ENCODE data around the gene AGAP6. TPM values are rescaled to one million over a fixed set of nuclear protein-coding genes. Genes with fewer than 3 reads are reported as not detected.
"Not testable (repeated sequence)": the region's sequence is repeated elsewhere in the genome, so short reads cannot be mapped to it uniquely, and the experiment has no call there.

AGAP6 gene
- total RNA-seq, 2 donors from 2014 or later = 15.9 to 18.0 TPM

GRCh38 chr10:49995321-49995720, 7.1 kb downstream of the AGAP6 start:
- H3K9me3 ChIP-seq (ENCODE audit: control insufficient read depth, low read length); H3K36me3 ChIP-seq (ENCODE audit: control insufficient read depth, insufficient read depth, low read length); H3K4me1 Mint-ChIP-seq; H3K27me3 Mint-ChIP-seq (ENCODE audit: insufficient read depth); H3K4me3 ChIP-seq (ENCODE audit: low read length); H3K9me3 Mint-ChIP-seq; H3K27me3 ChIP-seq (ENCODE audit: control insufficient read depth, insufficient read depth, low read length, poor library complexity, severe bottlenecking); H3K27ac Mint-ChIP-seq; H3K27ac ChIP-seq (ENCODE audit: low read depth, low read length); H3K36me3 Mint-ChIP-seq (ENCODE audit: low read depth); H3K9ac ChIP-seq (ENCODE audit: extremely low read depth, low read length, poor library complexity, severe bottlenecking); DNase-seq; H3K4me3 Mint-ChIP-seq; H3K4me1 ChIP-seq (ENCODE audit: control insufficient read depth, insufficient read depth, low read length): not testable (repeated sequence)
- WGBS, 2 experiments (ENCODE audit: insufficient coverage in 1 of 2, insufficient read length in 1 of 2) = 100% methylated on average over 1 of the region's 5 CpGs

- H3K4me3 ChIP-seq (ENCODE audit: low read length); H3K9me3 Mint-ChIP-seq; H3K4me3 Mint-ChIP-seq; H3K9ac ChIP-seq (ENCODE audit: extremely low read depth, low read length, poor library complexity, severe bottlenecking); H3K4me1 ChIP-seq (ENCODE audit: control insufficient read depth, insufficient read depth, low read length); H3K27ac ChIP-seq (ENCODE audit: low read depth, low read length); DNase-seq; H3K27me3 ChIP-seq (ENCODE audit: control insufficient read depth, insufficient read depth, low read length, poor library complexity, severe bottlenecking); H3K9me3 ChIP-seq (ENCODE audit: control insufficient read depth, low read length); H3K27ac Mint-ChIP-seq; H3K36me3 ChIP-seq (ENCODE audit: control insufficient read depth, insufficient read depth, low read length); H3K36me3 Mint-ChIP-seq (ENCODE audit: low read depth); H3K4me1 Mint-ChIP-seq; H3K27me3 Mint-ChIP-seq (ENCODE audit: insufficient read depth): not testable (repeated sequence)
- WGBS, 2 experiments (ENCODE audit: insufficient coverage in 1 of 2, insufficient read length in 1 of 2) = no CpG with 5 or more reads among the region's 7 CpGs
Measured at GRCh38 chr10:50014024-50014423, 25.8 kb downstream of the AGAP6 start.

GRCh38 chr10:50015596-50016220, 27.5 kb downstream of the AGAP6 start:
- not testable (repeated sequence) for H3K27me3 Mint-ChIP-seq (ENCODE audit: insufficient read depth); H3K4me1 Mint-ChIP-seq; DNase-seq; H3K36me3 ChIP-seq (ENCODE audit: control insufficient read depth, insufficient read depth, low read length); H3K27me3 ChIP-seq (ENCODE audit: control insufficient read depth, insufficient read depth, low read length, poor library complexity, severe bottlenecking); H3K9ac ChIP-seq (ENCODE audit: extremely low read depth, low read length, poor library complexity, severe bottlenecking); H3K9me3 Mint-ChIP-seq; H3K36me3 Mint-ChIP-seq (ENCODE audit: low read depth); H3K9me3 ChIP-seq (ENCODE audit: control insufficient read depth, low read length); H3K4me3 Mint-ChIP-seq; H3K4me1 ChIP-seq (ENCODE audit: control insufficient read depth, insufficient read depth, low read length); H3K4me3 ChIP-seq (ENCODE audit: low read length); H3K27ac Mint-ChIP-seq; H3K27ac ChIP-seq (ENCODE audit: low read depth, low read length)
- 78 to 90% methylated on average over 2 to 4 of the region's 9 CpGs for WGBS, 2 experiments (ENCODE audit: insufficient coverage in 1 of 2, insufficient read length in 1 of 2)

GRCh38 chr10:50016926-50017325, 28.7 kb downstream of the AGAP6 start:
- H3K4me1 ChIP-seq (ENCODE audit: control insufficient read depth, insufficient read depth, low read length); H3K27me3 ChIP-seq (ENCODE audit: control insufficient read depth, insufficient read depth, low read length, poor library complexity, severe bottlenecking); H3K27ac Mint-ChIP-seq; DNase-seq; H3K36me3 ChIP-seq (ENCODE audit: control insufficient read depth, insufficient read depth, low read length); H3K27ac ChIP-seq (ENCODE audit: low read depth, low read length); H3K9me3 Mint-ChIP-seq; H3K9me3 ChIP-seq (ENCODE audit: control insufficient read depth, low read length); H3K9ac ChIP-seq (ENCODE audit: extremely low read depth, low read length, poor library complexity, severe bottlenecking); H3K36me3 Mint-ChIP-seq (ENCODE audit: low read depth); H3K4me3 Mint-ChIP-seq; H3K27me3 Mint-ChIP-seq (ENCODE audit: insufficient read depth); H3K4me3 ChIP-seq (ENCODE audit: low read length); H3K4me1 Mint-ChIP-seq: not testable (repeated sequence)
- WGBS, 2 experiments (ENCODE audit: insufficient coverage in 1 of 2, insufficient read length in 1 of 2) = 79% methylated on average over 4 of the region's 5 CpGs; no CpG with 5 or more reads in 1 of the 2 experiments

GRCh38 chr10:50017646-50018045, 29.4 kb downstream of the AGAP6 start:
- H3K9me3 Mint-ChIP-seq; H3K4me3 ChIP-seq (ENCODE audit: low read length); H3K9me3 ChIP-seq (ENCODE audit: control insufficient read depth, low read length); H3K27ac Mint-ChIP-seq; H3K27me3 Mint-ChIP-seq (ENCODE audit: insufficient read depth); DNase-seq; H3K4me3 Mint-ChIP-seq; H3K36me3 Mint-ChIP-seq (ENCODE audit: low read depth); H3K9ac ChIP-seq (ENCODE audit: extremely low read depth, low read length, poor library complexity, severe bottlenecking); H3K4me1 Mint-ChIP-seq; H3K4me1 ChIP-seq (ENCODE audit: control insufficient read depth, insufficient read depth, low read length); H3K36me3 ChIP-seq (ENCODE audit: control insufficient read depth, insufficient read depth, low read length); H3K27ac ChIP-seq (ENCODE audit: low read depth, low read length); H3K27me3 ChIP-seq (ENCODE audit: control insufficient read depth, insufficient read depth, low read length, poor library complexity, severe bottlenecking): not testable (repeated sequence)
- 91 to 100% methylated on average over 1 to 5 of the region's 5 CpGs for WGBS, 2 experiments (ENCODE audit: insufficient coverage in 1 of 2, insufficient read length in 1 of 2)

- not testable (repeated sequence) for H3K4me3 Mint-ChIP-seq; H3K4me1 ChIP-seq (ENCODE audit: control insufficient read depth, insufficient read depth, low read length); H3K4me1 Mint-ChIP-seq; DNase-seq; H3K9ac ChIP-seq (ENCODE audit: extremely low read depth, low read length, poor library complexity, severe bottlenecking); H3K4me3 ChIP-seq (ENCODE audit: low read length); H3K36me3 Mint-ChIP-seq (ENCODE audit: low read depth); H3K27me3 Mint-ChIP-seq (ENCODE audit: insufficient read depth); H3K27ac ChIP-seq (ENCODE audit: low read depth, low read length); H3K9me3 ChIP-seq (ENCODE audit: control insufficient read depth, low read length); H3K27me3 ChIP-seq (ENCODE audit: control insufficient read depth, insufficient read depth, low read length, poor library complexity, severe bottlenecking); H3K9me3 Mint-ChIP-seq; H3K27ac Mint-ChIP-seq; H3K36me3 ChIP-seq (ENCODE audit: control insufficient read depth, insufficient read depth, low read length)
- 92 to 100% methylated on average over 2 to 3 of the region's 3 CpGs for WGBS, 2 experiments (ENCODE audit: insufficient coverage in 1 of 2, insufficient read length in 1 of 2)
Measured at GRCh38 chr10:50019279-50019678, 31.1 kb downstream of the AGAP6 start.

- not testable (repeated sequence) for H3K27ac ChIP-seq (ENCODE audit: low read depth, low read length); H3K4me3 ChIP-seq (ENCODE audit: low read length); H3K4me1 Mint-ChIP-seq; H3K27ac Mint-ChIP-seq; H3K36me3 Mint-ChIP-seq (ENCODE audit: low read depth); H3K4me1 ChIP-seq (ENCODE audit: control insufficient read depth, insufficient read depth, low read length); H3K4me3 Mint-ChIP-seq; DNase-seq; H3K36me3 ChIP-seq (ENCODE audit: control insufficient read depth, insufficient read depth, low read length); H3K9me3 Mint-ChIP-seq; H3K27me3 ChIP-seq (ENCODE audit: control insufficient read depth, insufficient read depth, low read length, poor library complexity, severe bottlenecking); H3K27me3 Mint-ChIP-seq (ENCODE audit: insufficient read depth); H3K9ac ChIP-seq (ENCODE audit: extremely low read depth, low read length, poor library complexity, severe bottlenecking); H3K9me3 ChIP-seq (ENCODE audit: control insufficient read depth, low read length)
- 93 to 100% methylated on average over 2 to 13 of the region's 13 CpGs for WGBS, 2 experiments (ENCODE audit: insufficient coverage in 1 of 2, insufficient read length in 1 of 2)
Measured at GRCh38 chr10:50020451-50021024, 32.3 kb downstream of the AGAP6 start.

Data from endodermal cell (in vitro differentiated cells).